Testis (tissue), 3 donors: ENCODE results near the gene SLC45A1. TPM values are rescaled to one million over a fixed set of nuclear protein-coding genes. Genes with fewer than 3 reads are reported as not detected.

ENCODE experiments used
- DNase-seq: peaks from one replicate; pipeline ENCODE4 v3.0.0-alpha.2; 2019
- H3K27ac ChIP-seq, 2 donors: fragments of 200-600 bp; sonication (generic); one replicate each; pipeline ENCODE4 v1.5.1; 2019
- H3K27me3 ChIP-seq: fragments of 200-600 bp; sonication (generic); one replicate; pipeline ENCODE4 v1.5.1; 2019
- H3K36me3 ChIP-seq: fragments of 200-600 bp; sonication (generic); one replicate; pipeline ENCODE4 v1.5.1; 2017; ENCODE audit warnings: low read depth; ENCODE audit errors: missing control alignments
- H3K4me1 ChIP-seq: fragments of 200-600 bp; sonication (generic); one replicate; pipeline ENCODE4 v1.5.1; 2019
- H3K4me3 ChIP-seq, 2 donors: fragments of 200-600 bp; sonication (generic); one replicate each; pipeline ENCODE4 v1.5.1; 2017 to 2019
- H3K9me3 ChIP-seq: fragments of 200-600 bp; sonication (generic); one replicate; pipeline ENCODE4 v1.5.1; 2017
- POLR2A ChIP-seq: fragments of 450-650 bp; IDR thresholded peaks from one replicate; pipeline ENCODE4 v1.6.1; 2017; ENCODE audit warnings: antibody characterized with exemption, mild to moderate bottlenecking, moderate library complexity
- WGBS, 2 donors: methylation state at CpG; one replicate each; pipeline ENCODE4 v1.1.5; 2018; 5-methylcytosine and 5-hydroxymethylcytosine counted together
- intact Hi-C: fragments of 100-400 bp; cut with DNase I; formaldehyde crosslinking; loops from one replicate; pipeline ENCODE4 v1.15.1; 2023; ENCODE audit warnings: low total_unique reads
- polyA plus RNA-seq: library from polyadenylated mRNA; stranded (reverse); fragments of 350-450 nt; fragmentation: Illumina TruSeq; extraction: RNeasy Lipid Tissue Mini Kit (QIAGEN cat#74804); gene quantifications from one replicate; pipeline ENCODE4 v1.2.3, GENCODE V29; 2014; ENCODE audit warnings: low read depth, low replicate concordance; ENCODE audit not compliant: insufficient read depth
- total RNA-seq, 2 donors: library from RNA; depleted of rRNA; stranded (reverse); fragments of >200 nt; gene quantifications; one replicate each; pipeline ENCODE4 v1.2.3, GENCODE V29; 2016
- TF ChIP-seq, protein P1 (sequence below), 3 experiments: fragments of 450-650 bp in 2 of 3; fragments of 200-600 bp in 1 of 3; sonication (generic) in 1 of 3; IDR thresholded peaks; one replicate each; pipeline ENCODE4 v1.5.1; 2016 to 2019; ENCODE audit warnings: antibody characterized with exemption in 3 of 3, mild to moderate bottlenecking in 2 of 3, moderate library complexity in 1 of 3

SLC45A1 gene
- total and polyA plus RNA-seq, 3 donors from 2014 or later: 5.6 to 9.0 (median 8.5) TPM

GRCh38 chr1:8343464-8344001 is 25.6 kb downstream of the SLC45A1 start:
- WGBS, 2 donors: 51 to 58% methylated on average over 31 to 32 of the region's 32 CpGs
- Histone ChIP-seq H3K27ac (peak overlapping the region; percentile 47 to 85), H3K9me3 (no peaks in the 10 kb centered on the region), H3K36me3 (no peaks in the 10 kb centered on the region), H3K4me1 (peaks cover 8% of the 10 kb centered on the region), H3K27me3 (no peaks in the 10 kb centered on the region), H3K4me3 (no peak overlapping the region)
- intact Hi-C loops: no loop called here
- TF ChIP-seq POLR2A: no peak
- TF ChIP-seq, protein P1, sequence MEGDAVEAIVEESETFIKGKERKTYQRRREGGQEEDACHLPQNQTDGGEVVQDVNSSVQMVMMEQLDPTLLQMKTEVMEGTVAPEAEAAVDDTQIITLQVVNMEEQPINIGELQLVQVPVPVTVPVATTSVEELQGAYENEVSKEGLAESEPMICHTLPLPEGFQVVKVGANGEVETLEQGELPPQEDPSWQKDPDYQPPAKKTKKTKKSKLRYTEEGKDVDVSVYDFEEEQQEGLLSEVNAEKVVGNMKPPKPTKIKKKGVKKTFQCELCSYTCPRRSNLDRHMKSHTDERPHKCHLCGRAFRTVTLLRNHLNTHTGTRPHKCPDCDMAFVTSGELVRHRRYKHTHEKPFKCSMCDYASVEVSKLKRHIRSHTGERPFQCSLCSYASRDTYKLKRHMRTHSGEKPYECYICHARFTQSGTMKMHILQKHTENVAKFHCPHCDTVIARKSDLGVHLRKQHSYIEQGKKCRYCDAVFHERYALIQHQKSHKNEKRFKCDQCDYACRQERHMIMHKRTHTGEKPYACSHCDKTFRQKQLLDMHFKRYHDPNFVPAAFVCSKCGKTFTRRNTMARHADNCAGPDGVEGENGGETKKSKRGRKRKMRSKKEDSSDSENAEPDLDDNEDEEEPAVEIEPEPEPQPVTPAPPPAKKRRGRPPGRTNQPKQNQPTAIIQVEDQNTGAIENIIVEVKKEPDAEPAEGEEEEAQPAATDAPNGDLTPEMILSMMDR (IDR thresholded peaks at IDR 0.05): no peak
- DNase-seq: peak; percentile 83

DNA sequence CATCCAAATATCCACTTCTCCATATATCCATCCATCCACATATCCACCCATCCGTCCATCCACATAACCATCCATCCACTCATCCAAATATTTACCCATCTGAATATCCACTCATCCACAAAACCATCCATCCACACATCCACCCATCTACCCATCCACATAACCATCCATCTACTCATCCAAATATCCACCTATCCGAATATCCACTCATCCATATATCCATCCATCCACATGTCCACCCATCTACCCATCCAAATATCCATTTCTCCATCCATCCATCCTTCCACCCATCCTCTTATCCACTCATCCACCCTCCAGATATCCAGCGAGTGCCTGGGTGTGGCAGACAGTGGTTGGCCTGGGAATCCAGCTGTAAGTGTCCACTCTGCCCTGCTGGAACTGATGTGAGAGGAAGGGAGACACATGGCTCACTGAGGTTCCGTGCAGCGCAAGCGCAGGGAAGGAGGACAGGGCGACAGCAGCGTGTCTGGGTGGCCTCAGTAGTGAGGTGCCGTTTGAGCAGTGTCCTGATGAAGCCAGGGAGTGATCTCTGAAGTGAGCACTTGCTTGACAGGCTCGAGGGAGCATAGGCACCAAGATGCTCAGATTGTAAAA is 27.1 kb downstream of the SLC45A1 start:
- TF ChIP-seq POLR2A: no peak
- TF ChIP-seq, protein P1 (IDR thresholded peaks at IDR 0.05): no peak
- H3K27ac ChIP-seq: no peak overlapping the region
- DNase-seq: no peak
- H3K9me3 ChIP-seq: no peaks in the 10 kb centered on the region
- 92 to 95% methylated on average over 10 of the region's 10 CpGs for WGBS, 2 donors
- no peaks in the 10 kb centered on the region for H3K36me3 ChIP-seq
- no peaks in the 10 kb centered on the region for H3K27me3 ChIP-seq
- no peak overlapping the region for H3K4me3 ChIP-seq
- peaks cover 17% of the 10 kb centered on the region for H3K4me1 ChIP-seq
- intact Hi-C loops: no loop called here

DNA sequence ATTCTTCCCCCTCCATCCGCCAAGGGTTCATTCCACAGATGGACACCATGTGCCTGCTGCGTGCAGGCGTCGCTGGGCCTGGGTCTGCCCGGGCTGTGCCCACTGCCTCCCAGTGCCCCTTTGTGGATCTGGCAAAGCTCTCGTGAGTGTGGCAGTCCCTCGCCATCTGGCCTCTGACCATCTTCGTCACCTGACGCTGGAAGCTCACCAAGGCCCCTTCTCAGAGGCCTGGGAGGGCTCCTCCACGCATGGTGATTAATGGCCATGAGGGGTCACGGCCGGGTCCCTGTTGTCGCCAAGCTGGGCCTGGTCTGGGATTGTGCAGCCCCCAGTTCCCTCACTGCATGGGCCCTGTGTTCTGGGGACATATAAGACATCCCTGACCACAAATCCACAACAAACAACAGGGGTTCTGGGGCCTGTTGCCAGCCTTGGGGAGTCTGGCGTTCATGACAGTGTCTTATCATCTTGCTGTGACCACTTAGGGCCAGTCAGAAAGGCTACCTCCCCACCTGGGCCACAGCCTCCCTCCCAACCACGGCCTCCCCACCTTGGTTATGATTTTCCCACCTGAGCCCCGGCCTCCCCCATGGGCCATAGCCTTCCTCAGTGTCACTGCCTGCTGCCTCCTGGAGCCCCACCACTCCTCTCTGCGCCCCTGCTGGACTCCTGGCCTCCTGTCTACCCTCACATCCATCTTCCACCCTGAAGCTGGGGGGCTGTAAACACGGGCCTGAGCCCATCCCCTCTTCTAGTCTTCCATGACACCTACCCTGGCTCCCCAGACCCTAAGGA is 27.9 kb downstream of the SLC45A1 start:
- no peaks in the 10 kb centered on the region for H3K9me3 ChIP-seq
- no peak overlapping the region for H3K27ac ChIP-seq
- no peaks in the 10 kb centered on the region for H3K27me3 ChIP-seq
- no peak for DNase-seq
- 87 to 88% methylated on average over 17 to 18 of the region's 18 CpGs for WGBS, 2 donors
- intact Hi-C loops: no loop called here
- peaks cover 21% of the 10 kb centered on the region for H3K4me1 ChIP-seq
- TF ChIP-seq, protein P1 (IDR thresholded peaks at IDR 0.05): no peak
- TF ChIP-seq POLR2A: no peak
- no peaks in the 10 kb centered on the region for H3K36me3 ChIP-seq
- no peak overlapping the region for H3K4me3 ChIP-seq

DNA sequence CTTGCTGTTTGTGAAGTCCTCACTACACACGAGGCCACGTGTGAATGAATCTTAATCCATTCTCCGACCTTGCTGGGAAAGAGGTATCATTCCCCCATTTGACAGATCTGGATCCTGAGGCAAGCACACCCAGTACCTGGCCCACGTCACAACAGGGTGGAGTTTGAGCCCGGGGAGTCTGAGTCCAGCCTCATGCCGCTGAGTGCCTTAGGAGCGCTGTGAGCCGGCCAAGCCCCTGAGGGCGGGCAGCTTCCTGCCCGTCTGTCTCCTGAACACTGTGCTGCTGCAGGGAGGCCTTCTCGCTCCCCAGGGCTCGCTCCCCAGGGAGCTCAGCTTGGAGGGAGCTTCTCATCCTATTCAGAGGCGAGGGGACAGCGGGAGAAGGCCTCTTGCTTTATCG is 29.7 kb downstream of the SLC45A1 start:
- intact Hi-C loops: no loop called here
- H3K4me1 ChIP-seq: peaks cover 29% of the 10 kb centered on the region
- no peak for DNase-seq
- 87% methylated on average over 6 to 15 of the region's 15 CpGs for WGBS, 2 donors
- H3K27me3 ChIP-seq: no peaks in the 10 kb centered on the region
- no peak overlapping the region for H3K4me3 ChIP-seq
- H3K27ac ChIP-seq: no peak overlapping the region
- H3K9me3 ChIP-seq: no peaks in the 10 kb centered on the region
- no peak for TF ChIP-seq POLR2A
- TF ChIP-seq, protein P1 (IDR thresholded peaks at IDR 0.05): no peak
- no peaks in the 10 kb centered on the region for H3K36me3 ChIP-seq
